Mesenchymal stem cell (in vitro differentiated cells and primary cell): Measurements from ENCODE around the gene S100G.

Experiments
- DNase-seq: peaks from one replicate; pipeline ENCODE4 v3.0.0-alpha.2; 2013
- H2AFZ ChIP-seq: one replicate; pipeline ENCODE4 v1.6.1; 2013; ENCODE audit warnings: low read depth, mild to moderate bottlenecking, control low read depth, inconsistent platforms, low read length, moderate library complexity
- H2AK5ac ChIP-seq: 2 replicates; pipeline ENCODE4 v1.6.1; 2013; ENCODE audit warnings: low read length, moderate library complexity, mild to moderate bottlenecking, inconsistent platforms; ENCODE audit not compliant: severe bottlenecking
- H2BK120ac ChIP-seq: one replicate; pipeline ENCODE4 v1.6.1; 2013; ENCODE audit warnings: low read depth, mild to moderate bottlenecking, inconsistent platforms, low read length, moderate library complexity
- H2BK12ac ChIP-seq, 2 experiments: one replicate each; pipeline ENCODE4 v1.6.1; 2013; ENCODE audit warnings: inconsistent platforms in 2 of 2, low read length in 2 of 2, mild to moderate bottlenecking in 2 of 2, moderate library complexity in 2 of 2, control low read depth in 1 of 2
- H2BK15ac ChIP-seq: one replicate; pipeline ENCODE4 v1.6.1; 2013; ENCODE audit warnings: mild to moderate bottlenecking, low read depth, inconsistent platforms; ENCODE audit not compliant: poor library complexity, severe bottlenecking
- H2BK5ac ChIP-seq: 2 replicates; pipeline ENCODE4 v1.6.1; 2013; ENCODE audit warnings: low read depth, mild to moderate bottlenecking, low read length, control low read depth, inconsistent platforms; ENCODE audit not compliant: poor library complexity, severe bottlenecking
- H3K14ac ChIP-seq, 2 experiments: one replicate each; pipeline ENCODE4 v1.6.1; 2013; ENCODE audit warnings: inconsistent platforms in 2 of 2, low read length in 2 of 2, control low read depth in 1 of 2, mild to moderate bottlenecking in 1 of 2, moderate library complexity in 1 of 2
- H3K18ac ChIP-seq, 2 experiments: one replicate each; pipeline ENCODE4 v1.6.1; 2013; ENCODE audit warnings: inconsistent platforms in 2 of 2, low read length in 2 of 2, control low read depth in 1 of 2, low read depth in 1 of 2, mild to moderate bottlenecking in 1 of 2
- H3K23ac ChIP-seq, 2 experiments: one replicate each; pipeline ENCODE4 v1.6.1; 2013; ENCODE audit warnings: inconsistent platforms in 2 of 2, low read length in 2 of 2, mild to moderate bottlenecking in 2 of 2, moderate library complexity in 2 of 2, control low read depth in 1 of 2
- H3K27ac ChIP-seq: 2 replicates; pipeline ENCODE4 v1.5.1; 2013; ENCODE audit warnings: mild to moderate bottlenecking, moderate library complexity, low read length, control low read depth, inconsistent platforms; ENCODE audit not compliant: poor library complexity, severe bottlenecking
- H3K27me3 ChIP-seq, 2 experiments: 2 replicates each; pipeline versions ENCODE4 v1.6.1 to v1.7.0; 2013; ENCODE audit warnings: low read length in 2 of 2, mild to moderate bottlenecking in 2 of 2, moderate library complexity in 2 of 2, control low read depth in 1 of 2, inconsistent platforms in 1 of 2; ENCODE audit not compliant: control insufficient read depth in 1 of 2, insufficient read depth in 1 of 2
- H3K36me3 ChIP-seq, 2 experiments: 2 replicates each; pipeline versions ENCODE4 v1.6.1 to v1.7.0; 2013; ENCODE audit warnings: low read length in 2 of 2, control low read depth in 1 of 2, inconsistent platforms in 1 of 2, low read depth in 1 of 2, mild to moderate bottlenecking in 1 of 2; ENCODE audit not compliant: insufficient read depth in 2 of 2, control insufficient read depth in 1 of 2
- H3K4ac ChIP-seq, 2 experiments: one replicate each; pipeline ENCODE4 v1.6.1; 2013; ENCODE audit warnings: inconsistent platforms in 2 of 2, low read length in 2 of 2, mild to moderate bottlenecking in 2 of 2, moderate library complexity in 2 of 2, control low read depth in 1 of 2, low read depth in 1 of 2
- H3K4me1 ChIP-seq: 2 replicates; pipeline ENCODE4 v1.6.1; 2013; ENCODE audit warnings: low read depth, low read length, control low read depth; ENCODE audit not compliant: control insufficient read depth, insufficient read depth
- H3K4me2 ChIP-seq: 2 replicates; pipeline ENCODE4 v1.6.1; 2013; ENCODE audit warnings: low read length, mild to moderate bottlenecking, inconsistent platforms; ENCODE audit not compliant: poor library complexity, severe bottlenecking
- H3K4me3 ChIP-seq, 2 experiments: 2 replicates each; pipeline versions ENCODE4 v1.5.1 to v1.7.0; 2013; ENCODE audit warnings: low read length in 2 of 2, mild to moderate bottlenecking in 2 of 2, control low read depth in 1 of 2, low read depth in 1 of 2; ENCODE audit not compliant: insufficient read depth in 1 of 2
- H3K79me1 ChIP-seq: replicated peaks from 2 replicates; pipeline ENCODE4 v1.6.1; 2013; ENCODE audit warnings: mild to moderate bottlenecking, control low read depth, low read length, inconsistent platforms; ENCODE audit not compliant: poor library complexity, severe bottlenecking
- H3K9ac ChIP-seq: 2 replicates; pipeline ENCODE4 v1.7.0; 2013; ENCODE audit warnings: mild to moderate bottlenecking, low read length, moderate library complexity
- H3K9me3 ChIP-seq: 2 replicates; pipeline ENCODE4 v1.7.0; 2013; ENCODE audit warnings: mild to moderate bottlenecking, low read length; ENCODE audit not compliant: control insufficient read depth
- H4K8ac ChIP-seq: one replicate; pipeline ENCODE4 v1.6.1; 2013; ENCODE audit warnings: inconsistent platforms, mild to moderate bottlenecking, low read length, moderate library complexity
- H4K91ac ChIP-seq: one replicate; pipeline ENCODE4 v1.6.1; 2013; ENCODE audit warnings: mild to moderate bottlenecking, low read length, inconsistent platforms
- WGBS: methylation state at CpG from one replicate; pipeline ENCODE4 v1.1.7; 2013; ENCODE audit warnings: mixed read lengths; 5-methylcytosine and 5-hydroxymethylcytosine counted together

The S100G gene

DNA sequence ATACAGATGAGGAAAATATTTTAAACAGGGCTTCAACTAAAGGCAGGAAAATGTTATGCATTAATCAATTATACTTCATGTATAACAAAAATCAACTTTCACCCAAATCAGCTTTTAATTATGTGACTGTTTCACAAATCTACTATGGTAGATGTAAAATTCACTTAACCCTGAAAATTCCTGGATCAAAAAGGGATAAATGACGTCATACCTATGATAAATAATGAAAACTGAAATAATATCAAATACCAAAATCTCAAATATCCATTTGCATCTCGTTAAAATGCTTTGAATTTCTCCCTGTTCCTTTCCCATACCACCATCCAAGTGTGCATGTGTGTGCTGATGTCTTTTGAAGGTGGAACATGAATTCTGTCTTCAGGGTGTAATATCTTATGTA lies 11.5 kb downstream of the S100G start:
- Histone ChIP-seq H2AK5ac (no peak overlapping the region), H3K27me3 (peaks cover 0 to 15% of the 10 kb centered on the region in 2 experiments), H3K36me3 (no peaks in the 10 kb centered on the region), H4K8ac (no peak overlapping the region), H3K27ac (no peak overlapping the region), H3K9ac (no peak overlapping the region), H2BK15ac (no peak overlapping the region), H3K4me2 (no peak overlapping the region), H3K23ac (no peak overlapping the region), H2BK12ac (no peak overlapping the region), H3K14ac (no peak overlapping the region), H3K18ac (no peak overlapping the region), H3K4ac (no peak overlapping the region), H3K79me1 (peaks cover 2% of the 10 kb centered on the region), H3K4me1 (peaks cover 6% of the 10 kb centered on the region), H3K4me3 (no peak overlapping the region), H4K91ac (no peak overlapping the region), H3K9me3 (no peaks in the 10 kb centered on the region), H2BK5ac (no peak overlapping the region), H2BK120ac (no peak overlapping the region), H2AFZ (no peak overlapping the region)
- no CpG with 5 or more reads among the region's 2 CpGs for WGBS
- DNase-seq: no peak

DNA sequence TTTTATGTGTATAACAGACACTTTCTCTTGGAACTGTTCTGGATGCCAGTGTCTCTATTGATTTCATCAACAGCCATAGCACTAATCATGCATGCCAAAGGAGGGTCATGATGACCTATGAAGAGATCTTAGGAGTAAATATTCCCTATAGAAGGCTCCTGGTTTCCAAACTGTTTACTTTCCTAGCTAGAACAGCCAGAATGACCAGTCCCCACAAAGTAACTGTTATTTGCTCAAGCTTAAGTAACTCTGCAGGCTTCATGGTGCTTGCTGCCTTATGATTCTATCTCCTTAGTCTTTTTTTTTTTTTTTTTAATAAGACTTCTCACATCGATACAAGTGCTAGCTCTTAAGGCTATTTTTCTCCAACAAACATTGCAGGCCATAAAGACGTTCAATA lies 12.4 kb downstream of the S100G start:
- Histone ChIP-seq H3K4me3 (no peak overlapping the region), H3K4me1 (peaks cover 6% of the 10 kb centered on the region), H3K23ac (no peak overlapping the region), H2BK12ac (no peak overlapping the region), H3K18ac (no peak overlapping the region), H3K79me1 (peaks cover 2% of the 10 kb centered on the region), H3K27me3 (peaks cover 0 to 15% of the 10 kb centered on the region in 2 experiments), H3K9me3 (no peaks in the 10 kb centered on the region), H2BK15ac (no peak overlapping the region), H3K4ac (no peak overlapping the region), H3K36me3 (no peaks in the 10 kb centered on the region), H2BK120ac (no peak overlapping the region), H4K8ac (no peak overlapping the region), H3K27ac (no peak overlapping the region), H2AK5ac (no peak overlapping the region), H3K4me2 (no peak overlapping the region), H3K14ac (no peak overlapping the region), H4K91ac (no peak overlapping the region), H2AFZ (no peak overlapping the region), H2BK5ac (no peak overlapping the region), H3K9ac (no peak overlapping the region)
- WGBS: 100% methylated on average over 2 of the region's 2 CpGs
- DNase-seq: no peak

DNA sequence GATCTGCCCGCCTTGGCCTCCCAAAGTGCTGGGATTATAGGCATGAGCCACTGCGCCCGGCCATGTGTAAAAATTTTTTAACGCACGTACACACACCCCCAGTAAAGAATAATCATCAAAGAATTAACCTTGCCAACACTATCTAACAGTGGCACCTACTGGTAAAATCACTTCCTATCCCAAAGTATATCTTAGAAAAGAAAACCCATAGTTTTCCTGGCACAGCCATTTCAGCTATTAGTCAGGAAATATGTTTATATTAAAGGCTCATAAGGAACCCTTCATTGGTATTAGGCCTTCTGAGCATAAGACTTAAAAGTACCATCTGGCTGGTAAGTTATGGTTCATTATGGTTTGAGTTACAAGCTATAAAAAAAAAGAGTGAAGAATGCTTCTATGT lies 14.1 kb downstream of the S100G start:
- H3K9ac ChIP-seq: no peak overlapping the region
- H3K27me3 ChIP-seq: peaks cover 0 to 12% of the 10 kb centered on the region in 2 experiments
- no peak overlapping the region for H2BK12ac ChIP-seq
- no peak overlapping the region for H4K91ac ChIP-seq
- peaks cover 5% of the 10 kb centered on the region for H3K4me1 ChIP-seq
- no peaks in the 10 kb centered on the region for H3K9me3 ChIP-seq
- no peak overlapping the region for H3K27ac ChIP-seq
- WGBS: 81% methylated on average over 5 of the region's 5 CpGs
- H2BK120ac ChIP-seq: no peak overlapping the region
- peak overlapping the region; percentile 19 for H2BK5ac ChIP-seq
- no peak overlapping the region for H4K8ac ChIP-seq
- H2AK5ac ChIP-seq: no peak overlapping the region
- no peak overlapping the region for H3K14ac ChIP-seq
- no peak overlapping the region for H2BK15ac ChIP-seq
- no peak overlapping the region for H3K4me2 ChIP-seq
- H3K18ac ChIP-seq: no peak overlapping the region
- no peak overlapping the region for H3K4me3 ChIP-seq
- peak; percentile 25 for DNase-seq
- H3K23ac ChIP-seq: no peak overlapping the region
- H3K4ac ChIP-seq: no peak overlapping the region
- H3K79me1 ChIP-seq: peaks cover 2% of the 10 kb centered on the region
- H3K36me3 ChIP-seq: peaks cover 0 to 3% of the 10 kb centered on the region in 2 experiments
- H2AFZ ChIP-seq: no peak overlapping the region

DNA sequence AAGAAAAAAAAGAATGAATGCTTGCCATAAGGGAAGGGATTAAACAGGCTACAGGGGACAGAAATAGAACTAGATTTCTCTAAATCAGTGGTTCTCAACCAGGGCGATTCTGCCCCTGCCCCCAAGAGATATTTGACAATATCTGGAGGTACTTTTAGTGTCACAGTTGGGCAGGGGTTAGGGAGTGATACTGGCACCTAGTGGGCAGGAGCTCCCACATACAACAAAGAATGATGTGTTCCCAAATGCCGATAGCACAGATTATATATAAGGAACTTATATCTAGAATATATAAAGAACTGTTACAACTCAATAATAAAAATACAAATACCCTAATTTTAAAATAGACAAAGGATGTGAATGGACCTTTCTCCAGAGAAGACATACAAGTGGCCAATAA lies 14.7 kb downstream of the S100G start:
- H2AFZ ChIP-seq: no peak overlapping the region
- no peak overlapping the region for H2BK12ac ChIP-seq
- no peak overlapping the region for H3K9ac ChIP-seq
- no peak overlapping the region for H2AK5ac ChIP-seq
- H3K4me1 ChIP-seq: peaks cover 5% of the 10 kb centered on the region
- H4K91ac ChIP-seq: no peak overlapping the region
- no peak overlapping the region for H2BK5ac ChIP-seq
- no peak overlapping the region for H2BK120ac ChIP-seq
- peaks cover 0 to 9% of the 10 kb centered on the region in 2 experiments for H3K27me3 ChIP-seq
- H3K18ac ChIP-seq: no peak overlapping the region
- no peak overlapping the region for H3K4me3 ChIP-seq
- no peak overlapping the region for H3K27ac ChIP-seq
- WGBS: 100% methylated on average over 1 of the region's 2 CpGs
- H3K79me1 ChIP-seq: peaks cover 2% of the 10 kb centered on the region
- H3K4me2 ChIP-seq: no peak overlapping the region
- H3K9me3 ChIP-seq: no peaks in the 10 kb centered on the region
- no peak overlapping the region for H3K14ac ChIP-seq
- H2BK15ac ChIP-seq: no peak overlapping the region
- H4K8ac ChIP-seq: no peak overlapping the region
- no peak overlapping the region for H3K23ac ChIP-seq
- DNase-seq: no peak
- H3K36me3 ChIP-seq: peaks cover 0 to 4% of the 10 kb centered on the region in 2 experiments
- no peak overlapping the region for H3K4ac ChIP-seq
